IMR-90 (cell line): Measurements from ENCODE around the gene CCNL2.

ENCODE experiments used
- POLR2A ChIP-seq: IDR thresholded peaks from 2 replicates; pipeline ENCODE4 v1.6.1; 2012; ENCODE audit warnings: mild to moderate bottlenecking, low read depth, low read length
- RAD21 ChIP-seq: IDR thresholded peaks from 2 replicates; pipeline ENCODE4 v1.6.1; 2012; ENCODE audit warnings: low read length, improper control_type of control experiment
- SMC3 ChIP-seq: fragments of 150-350 bp; IDR thresholded peaks from 2 replicates; pipeline ENCODE4 v1.6.1; 2016; ENCODE audit warnings: low read depth, mild to moderate bottlenecking, antibody characterized with exemption, low read length, moderate library complexity
- TF ChIP-seq, protein P1 (sequence below): conservative IDR thresholded peaks from 2 replicates; pipeline ENCODE4 v1.5.1; 2012; ENCODE audit warnings: mild to moderate bottlenecking, low read depth, low read length, improper control_type of control experiment

DNA sequence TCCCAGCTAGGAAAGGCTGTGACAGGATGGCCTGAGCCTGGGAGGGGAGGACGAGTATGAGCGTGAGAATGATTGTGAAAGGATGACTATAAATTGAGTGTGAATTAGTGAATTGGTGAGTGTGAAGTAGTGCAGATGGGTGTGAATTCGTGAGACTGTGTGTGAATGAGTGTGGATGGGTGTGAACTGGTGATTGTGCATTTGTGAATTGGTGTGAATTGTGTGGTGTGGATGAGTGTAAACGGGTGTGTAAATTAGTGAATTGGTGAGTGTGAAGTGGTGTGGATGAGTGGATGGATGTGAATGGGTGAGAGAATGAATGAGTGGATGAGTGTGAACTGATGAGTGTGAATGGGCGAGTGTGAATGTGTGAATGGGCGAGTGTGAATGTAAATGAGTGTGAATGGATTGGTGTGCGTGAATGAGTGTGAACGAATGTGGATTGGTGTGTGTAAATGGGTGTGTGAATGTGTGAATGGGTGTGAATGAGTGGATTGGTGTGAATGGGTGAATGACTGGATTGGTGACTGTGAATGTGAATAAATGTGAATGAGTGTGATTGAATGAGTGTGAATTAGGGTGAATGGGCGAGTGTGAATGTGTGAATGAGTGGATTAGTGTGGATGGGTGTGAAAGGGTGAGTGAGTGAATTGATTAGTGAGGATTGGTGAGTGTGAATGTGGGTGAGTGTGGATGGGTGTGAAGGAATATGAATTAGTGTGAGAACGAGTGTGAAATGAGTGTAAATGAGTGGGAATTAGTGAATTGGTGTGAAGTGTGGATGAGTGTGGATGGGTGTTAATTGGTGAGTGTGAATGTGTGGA, 33.0 kb downstream of the CCNL2 start:
- TF ChIP-seq POLR2A (no peak), RAD21 (no peak), SMC3 (no peak)
- TF ChIP-seq, protein P1, sequence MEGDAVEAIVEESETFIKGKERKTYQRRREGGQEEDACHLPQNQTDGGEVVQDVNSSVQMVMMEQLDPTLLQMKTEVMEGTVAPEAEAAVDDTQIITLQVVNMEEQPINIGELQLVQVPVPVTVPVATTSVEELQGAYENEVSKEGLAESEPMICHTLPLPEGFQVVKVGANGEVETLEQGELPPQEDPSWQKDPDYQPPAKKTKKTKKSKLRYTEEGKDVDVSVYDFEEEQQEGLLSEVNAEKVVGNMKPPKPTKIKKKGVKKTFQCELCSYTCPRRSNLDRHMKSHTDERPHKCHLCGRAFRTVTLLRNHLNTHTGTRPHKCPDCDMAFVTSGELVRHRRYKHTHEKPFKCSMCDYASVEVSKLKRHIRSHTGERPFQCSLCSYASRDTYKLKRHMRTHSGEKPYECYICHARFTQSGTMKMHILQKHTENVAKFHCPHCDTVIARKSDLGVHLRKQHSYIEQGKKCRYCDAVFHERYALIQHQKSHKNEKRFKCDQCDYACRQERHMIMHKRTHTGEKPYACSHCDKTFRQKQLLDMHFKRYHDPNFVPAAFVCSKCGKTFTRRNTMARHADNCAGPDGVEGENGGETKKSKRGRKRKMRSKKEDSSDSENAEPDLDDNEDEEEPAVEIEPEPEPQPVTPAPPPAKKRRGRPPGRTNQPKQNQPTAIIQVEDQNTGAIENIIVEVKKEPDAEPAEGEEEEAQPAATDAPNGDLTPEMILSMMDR: no peak
